Neural cell (in vitro differentiated cells): ENCODE measurements around the gene FPGS.

ENCODE experiments used
- EP300 ChIP-seq: fragments of 450-650 bp; conservative IDR thresholded peaks from 2 replicates; pipeline ENCODE4 v1.6.1; 2014; ENCODE audit warnings: antibody characterized with exemption, mild to moderate bottlenecking, moderate library complexity; ENCODE audit not compliant: poor library complexity, severe bottlenecking
- EZH2 ChIP-seq: fragments of 200-600, 300-800 bp; shearing (Covaris generic), sonication (generic); IDR thresholded peaks from 2 replicates; pipeline ENCODE4 v1.6.1; 2014; ENCODE audit warnings: antibody characterized with exemption, low read length, borderline replicate concordance, mild to moderate bottlenecking; ENCODE audit not compliant: insufficient read depth, poor library complexity, severe bottlenecking
- POLR2AphosphoS5 ChIP-seq: IDR thresholded peaks from 2 replicates; pipeline ENCODE4 v1.6.1; 2012
- RAD21 ChIP-seq: fragments of 450-650 bp; conservative IDR thresholded peaks from 2 replicates; pipeline ENCODE4 v1.6.1; 2014; ENCODE audit warnings: antibody characterized with exemption, mild to moderate bottlenecking, moderate library complexity
- REST ChIP-seq: IDR thresholded peaks from 2 replicates; pipeline ENCODE4 v1.6.1; 2012; ENCODE audit warnings: borderline replicate concordance
- SMC3 ChIP-seq: fragments of 450-650 bp; conservative IDR thresholded peaks from 2 replicates; pipeline ENCODE4 v1.6.1; 2014; ENCODE audit warnings: antibody characterized with exemption, mild to moderate bottlenecking, moderate library complexity; ENCODE audit not compliant: poor library complexity
- TAF1 ChIP-seq: IDR thresholded peaks from 2 replicates; pipeline ENCODE4 v1.6.1; 2012; ENCODE audit warnings: low read depth
- TF ChIP-seq, protein P1 (sequence below): fragments of 450-650 bp; IDR thresholded peaks from 2 replicates; pipeline ENCODE4 v1.5.1; 2014; ENCODE audit warnings: antibody characterized with exemption, mild to moderate bottlenecking, moderate library complexity; ENCODE audit not compliant: poor library complexity, severe bottlenecking

DNA sequence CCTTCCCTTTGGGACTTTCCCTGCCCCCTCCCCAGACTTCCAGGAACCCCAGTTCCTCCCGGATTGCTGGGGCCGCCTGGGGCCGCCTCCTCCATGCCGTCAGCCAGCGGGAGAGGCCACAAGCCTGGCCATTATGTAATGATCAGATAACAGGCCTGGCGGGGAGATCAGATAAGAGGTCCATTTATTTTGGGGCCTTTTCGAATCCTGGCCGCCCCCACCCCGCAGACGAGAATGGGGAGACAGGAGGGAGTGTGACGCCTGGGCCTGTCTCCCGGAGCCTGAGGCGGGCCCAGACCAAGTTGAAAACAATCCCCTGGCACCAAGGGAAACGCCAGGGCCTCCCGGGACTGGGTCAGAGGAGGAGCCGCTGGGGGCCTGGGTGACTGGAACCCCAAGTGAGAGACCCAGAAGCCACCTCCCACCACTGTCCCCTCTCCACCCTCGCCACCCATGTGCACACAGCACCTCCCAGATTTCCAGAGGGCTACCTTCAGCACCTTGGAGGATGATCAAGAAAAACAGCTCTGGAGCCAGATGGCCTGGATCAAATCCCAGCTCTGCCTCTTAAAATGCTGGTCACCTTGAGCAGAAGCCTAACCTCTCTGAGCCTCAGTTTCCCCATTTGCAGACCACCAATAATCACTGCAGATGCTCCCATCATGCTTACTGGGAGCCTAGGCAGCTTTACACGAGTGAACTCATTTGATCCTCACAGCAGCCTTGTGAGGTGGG, 43.9 kb downstream of the FPGS start:
- no peak for TF ChIP-seq RAD21
- no peak for TF ChIP-seq POLR2AphosphoS5
- TF ChIP-seq, protein P1, sequence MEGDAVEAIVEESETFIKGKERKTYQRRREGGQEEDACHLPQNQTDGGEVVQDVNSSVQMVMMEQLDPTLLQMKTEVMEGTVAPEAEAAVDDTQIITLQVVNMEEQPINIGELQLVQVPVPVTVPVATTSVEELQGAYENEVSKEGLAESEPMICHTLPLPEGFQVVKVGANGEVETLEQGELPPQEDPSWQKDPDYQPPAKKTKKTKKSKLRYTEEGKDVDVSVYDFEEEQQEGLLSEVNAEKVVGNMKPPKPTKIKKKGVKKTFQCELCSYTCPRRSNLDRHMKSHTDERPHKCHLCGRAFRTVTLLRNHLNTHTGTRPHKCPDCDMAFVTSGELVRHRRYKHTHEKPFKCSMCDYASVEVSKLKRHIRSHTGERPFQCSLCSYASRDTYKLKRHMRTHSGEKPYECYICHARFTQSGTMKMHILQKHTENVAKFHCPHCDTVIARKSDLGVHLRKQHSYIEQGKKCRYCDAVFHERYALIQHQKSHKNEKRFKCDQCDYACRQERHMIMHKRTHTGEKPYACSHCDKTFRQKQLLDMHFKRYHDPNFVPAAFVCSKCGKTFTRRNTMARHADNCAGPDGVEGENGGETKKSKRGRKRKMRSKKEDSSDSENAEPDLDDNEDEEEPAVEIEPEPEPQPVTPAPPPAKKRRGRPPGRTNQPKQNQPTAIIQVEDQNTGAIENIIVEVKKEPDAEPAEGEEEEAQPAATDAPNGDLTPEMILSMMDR = no peak
- TF ChIP-seq EP300 = no peak
- TF ChIP-seq EZH2 = no peak
- TF ChIP-seq REST = no peak
- TF ChIP-seq TAF1 = no peak
- TF ChIP-seq SMC3 = no peak
